ENCODE results near the gene ARHGDIB. TPM values are rescaled to one million over a fixed set of nuclear protein-coding genes. Genes with fewer than 3 reads are reported as not detected.

Gene ARHGDIB
- total and polyA plus RNA-seq, 2 of the 4 experiments (the other 2 are of a cell fraction) = 24.9 to 30.7 TPM

DNA sequence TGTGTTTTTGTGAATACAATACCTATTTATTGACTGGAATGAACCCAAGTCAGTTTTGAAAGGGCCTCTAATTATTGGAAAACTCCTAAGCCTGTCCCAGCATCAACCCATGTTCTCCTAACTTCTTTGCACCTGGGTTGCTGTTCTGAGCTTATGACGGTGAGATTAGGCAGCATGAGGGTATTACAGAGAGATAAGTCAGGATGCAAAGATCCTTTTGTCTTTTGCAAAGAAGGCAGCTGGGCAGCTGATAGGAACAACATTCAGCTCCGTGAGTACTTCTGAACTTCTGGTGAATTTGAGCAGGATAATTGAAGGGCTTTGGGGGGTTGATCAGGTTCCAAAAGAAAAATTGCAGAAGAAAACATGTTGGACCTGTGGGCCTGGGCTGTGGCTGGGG is 11.4 kb upstream of the ARHGDIB start, which contains the start of gene PDE6H:
Gene PDE6H (plus strand): TSS at position 227 of the 400 bp plus-strand sequence. CDS start 4,971 bp downstream, outside the sequence.
- Histone ChIP-seq H3K4me2 (ENCODE audit: low read depth, low read length) (no peak within 1 kb of the TSS), H3K27ac (ENCODE audit: insufficient read depth, low read length) (no peak within 1 kb of the TSS), H4K8ac (ENCODE audit: low read depth in 2 of 2, low read length in 2 of 2) (no peak within 1 kb of the TSS), H3K4ac (ENCODE audit: low read depth, low read length) (no peak within 1 kb of the TSS), H3K18ac (ENCODE audit: low read depth, low read length) (no peak within 1 kb of the TSS), H3K56ac (ENCODE audit: extremely low read depth, insufficient read depth, low read length) (no peak within 1 kb of the TSS), H3K9me3 (ENCODE audit: control insufficient read depth, insufficient read depth, low read length) (no peaks in the 10 kb centered on the region), H3K4me1 (ENCODE audit: control insufficient read depth, insufficient read depth, low read length) (no peaks in the 10 kb centered on the region; the same call in 1 of the 2 replicates), H2AK9ac (replicated peaks; ENCODE audit: low read depth, low read length, poor library complexity) (no peak within 1 kb of the TSS), H3K9ac (ENCODE audit: low read depth, low read length) (no peak within 1 kb of the TSS), H3K27me3 (ENCODE audit: control insufficient read depth, insufficient read depth, low read length) (no peaks in the 10 kb centered on the region), H3K23ac (ENCODE audit: low read depth, low read length) (no peak within 1 kb of the TSS), H2AFZ (replicated peaks; ENCODE audit: low read length, poor library complexity) (no peak within 1 kb of the TSS), H4K91ac (ENCODE audit: insufficient read depth, low read depth, low read length) (no peak within 1 kb of the TSS), H2BK20ac (ENCODE audit: low read depth, low read length) (no peak within 1 kb of the TSS), H2BK120ac (ENCODE audit: low read depth, low read length) (no peak within 1 kb of the TSS), H3K36me3 (ENCODE audit: control insufficient read depth, insufficient read depth, low read length) (no peaks in the 10 kb centered on the region), H3K14ac (replicated peaks; ENCODE audit: low read depth, low read length) (no peak within 1 kb of the TSS), H2BK5ac (ENCODE audit: low read depth, low read length, poor library complexity, severe bottlenecking) (no peak within 1 kb of the TSS), H2BK15ac (ENCODE audit: low read depth, low read length) (no peak within 1 kb of the TSS), H3K9me1 (ENCODE audit: insufficient read depth, low read length) (no peaks in the 10 kb centered on the region), H3K4me3 (ENCODE audit: insufficient read depth, low read depth, low read length) (no peak within 1 kb of the TSS), H2AK5ac (ENCODE audit: low read depth, low read length) (no peak within 1 kb of the TSS), H3K79me1 (ENCODE audit: low read depth in 1 of 2, low read length in 2 of 2) (no peaks in the 10 kb centered on the region), H4K20me1 (ENCODE audit: insufficient read depth, low read length) (no peaks in the 10 kb centered on the region), H4K5ac (ENCODE audit: low read depth, low read length) (no peak within 1 kb of the TSS)
- 57% methylated on average over 1 of the region's 2 CpGs; no CpG with 5 or more reads in 1 of the 2 experiments for WGBS, 2 experiments (ENCODE audit: extremely low coverage in 2 of 2, insufficient read length in 1 of 2)
- ChIA-PET POLR2A (ENCODE audit: unreplicated experiment) (no interaction called here), CTCF (no interaction called here)
- intact Hi-C loops (cut with micrococcal nuclease) = no loop called here
- no TSS peak for BruUV-seq (replicated peaks)
- no peak for DNase-seq
- TF ChIP-seq FOS (IDR thresholded peaks at IDR 0.05; ENCODE audit: low read depth, low read length) (no peak), MAFK (IDR thresholded peaks at IDR 0.05; ENCODE audit: low read depth, low read length) (no peak), CHD1 (IDR thresholded peaks at IDR 0.05; ENCODE audit: low read depth, low read length) (no peak), RFX5 (IDR thresholded peaks at IDR 0.05; ENCODE audit: low read depth, low read length) (no peak), RAD21 (IDR thresholded peaks at IDR 0.05; ENCODE audit: low read length) (no peak), MAZ (IDR thresholded peaks at IDR 0.05; ENCODE audit: borderline replicate concordance, low read depth, low read length) (no peak), CEBPB (IDR thresholded peaks at IDR 0.05; ENCODE audit: low read depth, low read length) (no peak), MXI1 (IDR thresholded peaks at IDR 0.05; ENCODE audit: borderline replicate concordance, low read depth, low read length) (no peak), BHLHE40 (IDR thresholded peaks at IDR 0.05; ENCODE audit: low read depth, low read length) (no peak), NFE2L2 (IDR thresholded peaks at IDR 0.05; ENCODE audit: low read depth, low read length) (no peak), SMC3 (IDR thresholded peaks at IDR 0.05; ENCODE audit: low read depth, low read length) (no peak), POLR2A (IDR thresholded peaks at IDR 0.05; ENCODE audit: low read depth, low read length) (no peak), RCOR1 (IDR thresholded peaks at IDR 0.05; ENCODE audit: insufficient replicate concordance, low read length) (no peak)
- TF ChIP-seq, protein P1, sequence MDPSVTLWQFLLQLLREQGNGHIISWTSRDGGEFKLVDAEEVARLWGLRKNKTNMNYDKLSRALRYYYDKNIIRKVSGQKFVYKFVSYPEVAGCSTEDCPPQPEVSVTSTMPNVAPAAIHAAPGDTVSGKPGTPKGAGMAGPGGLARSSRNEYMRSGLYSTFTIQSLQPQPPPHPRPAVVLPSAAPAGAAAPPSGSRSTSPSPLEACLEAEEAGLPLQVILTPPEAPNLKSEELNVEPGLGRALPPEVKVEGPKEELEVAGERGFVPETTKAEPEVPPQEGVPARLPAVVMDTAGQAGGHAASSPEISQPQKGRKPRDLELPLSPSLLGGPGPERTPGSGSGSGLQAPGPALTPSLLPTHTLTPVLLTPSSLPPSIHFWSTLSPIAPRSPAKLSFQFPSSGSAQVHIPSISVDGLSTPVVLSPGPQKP (IDR thresholded peaks at IDR 0.05; ENCODE audit: borderline replicate concordance, low read depth, low read length) = no peak
- TF ChIP-seq, protein P2, sequence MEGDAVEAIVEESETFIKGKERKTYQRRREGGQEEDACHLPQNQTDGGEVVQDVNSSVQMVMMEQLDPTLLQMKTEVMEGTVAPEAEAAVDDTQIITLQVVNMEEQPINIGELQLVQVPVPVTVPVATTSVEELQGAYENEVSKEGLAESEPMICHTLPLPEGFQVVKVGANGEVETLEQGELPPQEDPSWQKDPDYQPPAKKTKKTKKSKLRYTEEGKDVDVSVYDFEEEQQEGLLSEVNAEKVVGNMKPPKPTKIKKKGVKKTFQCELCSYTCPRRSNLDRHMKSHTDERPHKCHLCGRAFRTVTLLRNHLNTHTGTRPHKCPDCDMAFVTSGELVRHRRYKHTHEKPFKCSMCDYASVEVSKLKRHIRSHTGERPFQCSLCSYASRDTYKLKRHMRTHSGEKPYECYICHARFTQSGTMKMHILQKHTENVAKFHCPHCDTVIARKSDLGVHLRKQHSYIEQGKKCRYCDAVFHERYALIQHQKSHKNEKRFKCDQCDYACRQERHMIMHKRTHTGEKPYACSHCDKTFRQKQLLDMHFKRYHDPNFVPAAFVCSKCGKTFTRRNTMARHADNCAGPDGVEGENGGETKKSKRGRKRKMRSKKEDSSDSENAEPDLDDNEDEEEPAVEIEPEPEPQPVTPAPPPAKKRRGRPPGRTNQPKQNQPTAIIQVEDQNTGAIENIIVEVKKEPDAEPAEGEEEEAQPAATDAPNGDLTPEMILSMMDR (conservative IDR thresholded peaks at IDR 0.05; ENCODE audit: low read depth, low read length) = no peak
- in situ Hi-C loops (cut with MboI; ENCODE audit: low sequenced_read_pairs) = no loop called here
- ATAC-seq (ENCODE audit: low read depth) = no peak
- dilution Hi-C loops (cut with HindIII; ENCODE audit: low sequenced_read_pairs, unreplicated experiment) = no loop called here
